MM.1S (cell line): Measurements from ENCODE around the gene GPR108.

ENCODE experiments used
- CTCF ChIP-seq: fragments of 300-600 bp; sonication (generic); IDR thresholded peaks from 2 replicates; pipeline ENCODE4 v1.5.1; 2016; ENCODE audit warnings: antibody characterized with exemption, low read length, mixed read lengths
- EZH2 ChIP-seq: fragments of 300-600 bp; sonication (generic); optimal IDR thresholded peaks from 2 replicates; pipeline ENCODE3; 2017; ENCODE audit warnings: low read depth, mild to moderate bottlenecking, antibody characterized with exemption, low read length, mixed read lengths
- EZH2phosphoT487 ChIP-seq: fragments of 300-600 bp; sonication (generic); IDR thresholded peaks from 2 replicates; pipeline ENCODE4 v1.6.1; 2018; ENCODE audit warnings: antibody characterized with exemption, low read length

GRCh38 chr19:6708346-6708745, 29.0 kb downstream of the GPR108 start:
- TF ChIP-seq CTCF (no peak), EZH2 (no peak), EZH2phosphoT487 (no peak)
